Measurements from ENCODE around the gene DAP.
"Not testable (repeated sequence)": the region's sequence is repeated elsewhere in the genome, so short reads cannot be mapped to it uniquely, and the experiment has no call there.

Gene DAP

GRCh38 chr5:10665799-10666198 lies 95.2 kb downstream of the DAP start:
- H3K4me3 ChIP-seq (ENCODE audit: low read length): no peak overlapping the region
- DNase-seq (ENCODE audit: low read depth): no peak
- TF ChIP-seq, protein P1, sequence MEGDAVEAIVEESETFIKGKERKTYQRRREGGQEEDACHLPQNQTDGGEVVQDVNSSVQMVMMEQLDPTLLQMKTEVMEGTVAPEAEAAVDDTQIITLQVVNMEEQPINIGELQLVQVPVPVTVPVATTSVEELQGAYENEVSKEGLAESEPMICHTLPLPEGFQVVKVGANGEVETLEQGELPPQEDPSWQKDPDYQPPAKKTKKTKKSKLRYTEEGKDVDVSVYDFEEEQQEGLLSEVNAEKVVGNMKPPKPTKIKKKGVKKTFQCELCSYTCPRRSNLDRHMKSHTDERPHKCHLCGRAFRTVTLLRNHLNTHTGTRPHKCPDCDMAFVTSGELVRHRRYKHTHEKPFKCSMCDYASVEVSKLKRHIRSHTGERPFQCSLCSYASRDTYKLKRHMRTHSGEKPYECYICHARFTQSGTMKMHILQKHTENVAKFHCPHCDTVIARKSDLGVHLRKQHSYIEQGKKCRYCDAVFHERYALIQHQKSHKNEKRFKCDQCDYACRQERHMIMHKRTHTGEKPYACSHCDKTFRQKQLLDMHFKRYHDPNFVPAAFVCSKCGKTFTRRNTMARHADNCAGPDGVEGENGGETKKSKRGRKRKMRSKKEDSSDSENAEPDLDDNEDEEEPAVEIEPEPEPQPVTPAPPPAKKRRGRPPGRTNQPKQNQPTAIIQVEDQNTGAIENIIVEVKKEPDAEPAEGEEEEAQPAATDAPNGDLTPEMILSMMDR (conservative IDR thresholded peaks at IDR 0.05; ENCODE audit: low read depth, low read length): no peak

- DNase-seq (ENCODE audit: low read depth); H3K4me3 ChIP-seq (ENCODE audit: low read length): not testable (repeated sequence)
Measured at GRCh38 chr5:10664180-10664769, 96.8 kb downstream of the DAP start.

DNA sequence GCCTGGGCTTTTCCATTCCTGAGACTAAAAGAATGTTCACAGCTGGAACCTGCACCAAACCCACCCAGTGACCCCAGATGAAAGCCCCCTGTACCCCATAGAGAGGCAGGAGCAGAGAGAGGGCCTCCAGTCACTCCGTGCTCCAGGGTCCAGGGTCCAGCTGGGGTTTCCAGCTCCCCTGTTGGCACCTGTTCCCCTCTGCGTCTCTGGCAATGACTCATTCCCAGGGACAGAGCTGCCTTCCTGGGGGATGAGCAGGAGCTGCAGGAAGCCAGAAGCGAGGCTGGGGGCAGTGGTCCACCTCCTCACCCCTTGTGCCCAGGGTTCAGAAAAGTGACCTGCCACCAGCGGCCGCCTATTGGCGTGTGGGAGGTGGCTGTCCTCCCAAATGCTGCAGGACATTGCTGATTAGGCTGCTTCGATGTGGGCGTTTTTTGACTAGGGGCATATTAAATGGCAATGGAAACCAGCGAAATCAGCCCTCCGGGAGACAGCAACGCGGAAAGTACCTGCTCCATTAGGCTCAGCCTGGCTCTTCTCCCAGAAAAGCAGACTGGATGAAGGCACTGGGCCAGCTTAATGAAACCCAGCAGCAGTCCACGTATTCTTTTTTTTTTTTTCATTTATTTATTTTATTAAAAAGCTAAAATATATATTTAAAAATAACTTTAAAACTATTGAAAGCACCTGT lies 97.4 kb downstream of the DAP start:
- DNase-seq (ENCODE audit: low read depth): no peak
- TF ChIP-seq, protein P1 (conservative IDR thresholded peaks at IDR 0.05; ENCODE audit: low read depth, low read length): no peak
- no peak overlapping the region for H3K4me3 ChIP-seq (ENCODE audit: low read length)

GRCh38 chr5:10662661-10663488 lies 98.2 kb downstream of the DAP start:
- no peak for DNase-seq (ENCODE audit: low read depth)
- H3K4me3 ChIP-seq (ENCODE audit: low read length): no peak overlapping the region
- TF ChIP-seq, protein P1 (conservative IDR thresholded peaks at IDR 0.05; ENCODE audit: low read depth, low read length): no peak

GRCh38 chr5:10662083-10662482 lies 99.0 kb downstream of the DAP start:
- TF ChIP-seq, protein P1 (conservative IDR thresholded peaks at IDR 0.05; ENCODE audit: low read depth, low read length): no peak
- no peak overlapping the region for H3K4me3 ChIP-seq (ENCODE audit: low read length)
- no peak for DNase-seq (ENCODE audit: low read depth)

DNA sequence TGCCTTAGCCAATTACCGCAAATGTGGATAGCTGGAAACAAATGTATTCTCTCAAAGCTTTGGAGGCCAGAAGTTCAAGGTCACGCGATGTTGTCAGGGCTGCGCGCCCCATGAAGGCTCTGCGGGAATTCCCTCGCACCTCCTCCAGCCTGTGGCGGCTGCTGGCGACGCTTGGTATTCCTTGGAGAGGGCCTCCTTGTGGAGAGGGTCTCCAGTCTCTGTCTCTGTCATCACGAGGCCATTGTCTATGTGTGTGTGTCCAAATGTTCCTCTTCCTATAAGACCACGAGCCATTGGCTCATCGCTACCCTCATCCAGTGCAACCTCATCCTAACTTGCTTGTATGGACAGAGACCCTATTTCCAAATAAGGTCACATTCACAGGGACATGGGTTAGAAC lies 99.6 kb downstream of the DAP start:
- no peak for DNase-seq (ENCODE audit: low read depth)
- no peak overlapping the region for H3K4me3 ChIP-seq (ENCODE audit: low read length)
- TF ChIP-seq, protein P1 (conservative IDR thresholded peaks at IDR 0.05; ENCODE audit: low read depth, low read length): no peak

DNA sequence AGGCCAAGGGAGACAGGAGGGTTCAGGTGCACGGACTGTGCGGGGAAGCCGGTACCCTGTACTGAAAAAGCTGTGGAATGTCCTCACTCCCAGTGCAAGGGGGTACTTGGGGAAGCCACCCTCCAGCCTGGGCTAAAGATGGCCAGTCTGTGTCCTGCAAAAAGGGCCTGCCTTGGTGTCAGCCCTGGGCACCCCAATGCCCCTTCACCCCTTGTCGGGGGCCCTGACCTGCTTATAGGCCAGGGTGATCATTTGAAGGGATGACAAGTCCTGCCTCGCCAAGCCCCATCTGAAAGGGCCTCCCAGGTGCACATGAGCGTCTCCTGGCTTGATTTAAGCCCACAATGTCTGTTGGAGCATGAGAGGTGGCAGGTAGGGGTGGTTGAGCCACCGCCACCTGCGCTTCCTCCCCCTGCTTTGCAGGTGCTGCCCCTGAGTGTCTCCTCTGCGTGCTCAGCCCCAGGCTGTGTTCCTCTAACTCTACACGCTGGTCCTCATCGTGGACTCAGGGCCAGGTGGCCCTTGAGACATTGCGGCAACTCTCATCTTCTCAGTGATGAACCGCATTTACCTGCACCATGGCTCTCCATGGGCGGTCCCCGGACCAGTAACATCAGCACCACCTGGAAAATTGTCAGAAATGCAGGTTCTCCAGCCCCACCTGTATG lies 100.2 kb downstream of the DAP start:
- DNase-seq (ENCODE audit: low read depth): no peak
- H3K4me3 ChIP-seq (ENCODE audit: low read length): no peak overlapping the region
- TF ChIP-seq, protein P1 (conservative IDR thresholded peaks at IDR 0.05; ENCODE audit: low read depth, low read length): no peak

Data from retinal pigment epithelial cell (primary cell).